LNCaP clone FGC (cell line): ENCODE measurements around the gene ENO2.
A peak's percentile ranks its signal among the peaks of the same experiment; 100 is the strongest.

Experiments
- DNase-seq: peaks from one replicate; pipeline ENCODE4 v3.0.0-alpha.2; 2011; ENCODE audit warnings: low read depth
- H3K4me3 ChIP-seq: 2 replicates; pipeline ENCODE4 v1.5.1; 2011; ENCODE audit warnings: mild to moderate bottlenecking, low read depth, low read length, control low read depth
- CTCF ChIP-seq: IDR thresholded peaks from 2 replicates; pipeline ENCODE4 v1.5.1; 2012; ENCODE audit warnings: mild to moderate bottlenecking; ENCODE audit not compliant: control insufficient read depth, insufficient read depth; ENCODE audit errors: extremely low read depth

Gene ENO2

GRCh38 chr12:6928022-6928702 lies 13.8 kb downstream of the ENO2 start:
- H3K4me3 ChIP-seq, result peak overlapping the region; percentile 89
- no peak for TF ChIP-seq CTCF
- DNase-seq, result no peak

GRCh38 chr12:6928703-6929407 lies 14.5 kb downstream of the ENO2 start:
- H3K4me3 ChIP-seq, result peak overlapping the region; percentile 89
- DNase-seq, result no peak
- no peak for TF ChIP-seq CTCF

GRCh38 chr12:6929466-6930452 lies 15.4 kb downstream of the ENO2 start:
- no peak for DNase-seq
- peak overlapping the region; percentile 89 for H3K4me3 ChIP-seq
- no peak for TF ChIP-seq CTCF

GRCh38 chr12:6932766-6933165 lies 18.4 kb downstream of the ENO2 start:
- H3K4me3 ChIP-seq, result no peak overlapping the region
- no peak for TF ChIP-seq CTCF
- DNase-seq, result no peak

GRCh38 chr12:6934110-6934509 lies 19.7 kb downstream of the ENO2 start:
- TF ChIP-seq CTCF, result no peak
- no peak for DNase-seq
- H3K4me3 ChIP-seq, result no peak overlapping the region

GRCh38 chr12:6935371-6936193 lies 21.2 kb downstream of the ENO2 start:
- TF ChIP-seq CTCF, result no peak
- no peak for DNase-seq
- no peak overlapping the region for H3K4me3 ChIP-seq
